RWPE1 (cell line): ENCODE data around the gene POU6F2.
"Not testable (repeated sequence)": the region's sequence is repeated elsewhere in the genome, so short reads cannot be mapped to it uniquely, and the experiment has no call there.

Experiments
- CTCF ChIA-PET: fragments of 350-600 bp; sonication (Branson Sonifier 250); formaldehyde crosslinking; extraction: SDS; loops from one replicate; lab custom pipeline; 2021; lab: Yijun Ruan, JAX
- POLR2A ChIA-PET: fragments of 400-600 bp; formaldehyde crosslinking; extraction: SDS; loops from one replicate; lab custom pipeline; 2020; ENCODE audit warnings: antibody characterized with exemption; ENCODE audit not compliant: low non-redundant PET; lab: Yijun Ruan, JAX
- DNase-seq: peaks from one replicate; pipeline ENCODE4 v3.0.0; 2012; ENCODE audit warnings: low spot score
- H3K27ac ChIP-seq: fragments of 450-650 bp; 2 replicates; pipeline ENCODE4 v1.5.1; 2017
- CTCF ChIP-seq: fragments of 450-650 bp; conservative IDR thresholded peaks from 2 replicates; pipeline ENCODE4 v1.5.1; 2017; ENCODE audit warnings: low read depth, mild to moderate bottlenecking

The POU6F2 gene

GRCh38 chr7:39186671-39187070 is 209.0 kb downstream of the POU6F2 start:
- ChIA-PET POLR2A (no interaction called here), CTCF (interaction anchor here (0.5 kb wide), 1 partner anchor 25 kb away, joined by 3 read pairs; no protein-coding TSS in a partner anchor)
- DNase-seq = no peak
- no peak for TF ChIP-seq CTCF
- no peak overlapping the region for H3K27ac ChIP-seq

- CTCF ChIA-PET = interaction anchor here (0.5 kb wide), 1 partner anchor 25 kb away, joined by 3 read pairs; no protein-coding TSS in a partner anchor
- TF ChIP-seq CTCF = no peak
These were observed 209.4 kb downstream of the POU6F2 start for GRCh38 chr7:39187130-39187529.

GRCh38 chr7:39192476-39192875 is 214.8 kb downstream of the POU6F2 start:
- DNase-seq = no peak
- no peak overlapping the region for H3K27ac ChIP-seq
- CTCF ChIA-PET = interaction anchor here (0.7 kb wide), 1 partner anchor 11 kb away, joined by 4 read pairs; no protein-coding TSS in a partner anchor
- POLR2A ChIA-PET = no interaction called here
- no peak for TF ChIP-seq CTCF

More at GRCh38 chr7:39187130-39187529, 209.4 kb downstream of the POU6F2 start:
- DNase-seq = no peak
- POLR2A ChIA-PET = no interaction called here
- no peak overlapping the region for H3K27ac ChIP-seq

GRCh38 chr7:39194388-39194787 is 216.7 kb downstream of the POU6F2 start:
- H3K27ac ChIP-seq, POLR2A ChIA-PET, DNase-seq, CTCF ChIA-PET: not testable (repeated sequence)

GRCh38 chr7:39195967-39196366 is 218.3 kb downstream of the POU6F2 start:
- no peak for TF ChIP-seq CTCF
- ChIA-PET CTCF (no interaction called here), POLR2A (no interaction called here)
- H3K27ac ChIP-seq = no peak overlapping the region
- DNase-seq = no peak

- CTCF ChIA-PET = no interaction called here
- TF ChIP-seq CTCF = no peak
These were observed 220.1 kb downstream of the POU6F2 start for GRCh38 chr7:39197831-39198230.

GRCh38 chr7:39198556-39198955 is 220.8 kb downstream of the POU6F2 start:
- TF ChIP-seq CTCF = no peak
- no peak overlapping the region for H3K27ac ChIP-seq
- DNase-seq = no peak
- ChIA-PET CTCF (no interaction called here), POLR2A (no interaction called here)

More at GRCh38 chr7:39197831-39198230, 220.1 kb downstream of the POU6F2 start:
- POLR2A ChIA-PET = no interaction called here
- DNase-seq = no peak
- no peak overlapping the region for H3K27ac ChIP-seq
